Measurements from ENCODE around the gene GRIA4. TPM values are rescaled to one million over a fixed set of nuclear protein-coding genes. Genes with fewer than 3 reads are reported as not detected.

Gene GRIA4
- total RNA-seq, 6 donors from 2014 or later = not detected

GRCh38 chr11:105937331-105937730 lies 327.5 kb downstream of the GRIA4 start:
- Histone ChIP-seq H3K4me1 (peaks cover 0 to 16% (median 4%) of the 10 kb centered on the region in 4 donors), H3K27ac (peak overlapping the region in 1 of 4 donors; percentile 8), H3K9me3 (no peaks in the 10 kb centered on the region), H3K36me3 (no peaks in the 10 kb centered on the region), H3K27me3 (no peaks in the 10 kb centered on the region), H3K4me3 (no peak overlapping the region)
- DNase-seq = no peak
- TF ChIP-seq EP300 (IDR thresholded peaks at IDR 0.05) (no peak), CTCF (IDR thresholded peaks at IDR 0.05) (no peak), POLR2AphosphoS5 (IDR thresholded peaks at IDR 0.05) (no peak)
- 46 to 47% methylated on average over 4 of the region's 4 CpGs for WGBS, 2 donors
- ATAC-seq (ENCODE audit: low FRiP score in 2 of 2) = no peak

- H3K4me1 ChIP-seq = peaks cover 0 to 16% (median 5%) of the 10 kb centered on the region in 4 donors
- no peaks in the 10 kb centered on the region for H3K36me3 ChIP-seq
- no peak overlapping the region for H3K4me3 ChIP-seq
- no peaks in the 10 kb centered on the region for H3K27me3 ChIP-seq
- peak overlapping the region in 1 of 4 donors; percentile 8 for H3K27ac ChIP-seq
- DNase-seq (no peak), ATAC-seq (ENCODE audit: low FRiP score in 2 of 2) (no peak)
- 36 to 63% methylated on average over 2 of the region's 2 CpGs for WGBS, 2 donors
- no peaks in the 10 kb centered on the region for H3K9me3 ChIP-seq
- TF ChIP-seq CTCF (IDR thresholded peaks at IDR 0.05) (no peak), POLR2A (IDR thresholded peaks at IDR 0.05) (no peak), POLR2AphosphoS5 (IDR thresholded peaks at IDR 0.05) (no peak), EP300 (IDR thresholded peaks at IDR 0.05) (no peak)
These were observed 327.9 kb downstream of the GRIA4 start for GRCh38 chr11:105937738-105938137.

- 28 to 31% methylated on average over 2 of the region's 2 CpGs for WGBS, 2 donors
- no peak overlapping the region for H3K27ac ChIP-seq
- no peaks in the 10 kb centered on the region for H3K36me3 ChIP-seq
- no peaks in the 10 kb centered on the region for H3K27me3 ChIP-seq
- no peak for ATAC-seq (ENCODE audit: low FRiP score in 2 of 2)
- TF ChIP-seq POLR2A (IDR thresholded peaks at IDR 0.05) (no peak), POLR2AphosphoS5 (IDR thresholded peaks at IDR 0.05) (no peak), EP300 (IDR thresholded peaks at IDR 0.05) (no peak), CTCF (IDR thresholded peaks at IDR 0.05) (no peak)
- H3K9me3 ChIP-seq = no peaks in the 10 kb centered on the region
- H3K4me1 ChIP-seq = peaks cover 0 to 7% (median under 1%) of the 10 kb centered on the region in 4 donors
- H3K4me3 ChIP-seq = no peak overlapping the region
- DNase-seq = no peak
These were observed 333.0 kb downstream of the GRIA4 start for GRCh38 chr11:105942921-105943320.

GRCh38 chr11:105948918-105949590 lies 339.2 kb downstream of the GRIA4 start:
- Histone ChIP-seq H3K4me1 (no peaks in the 10 kb centered on the region), H3K27ac (no peak overlapping the region), H3K36me3 (no peaks in the 10 kb centered on the region), H3K9me3 (no peaks in the 10 kb centered on the region), H3K27me3 (no peaks in the 10 kb centered on the region), H3K4me3 (no peak overlapping the region)
- ATAC-seq (ENCODE audit: low FRiP score in 2 of 2) = no peak
- 36 to 44% methylated on average over 4 of the region's 4 CpGs for WGBS, 2 donors
- TF ChIP-seq EP300 (IDR thresholded peaks at IDR 0.05) (no peak), POLR2A (IDR thresholded peaks at IDR 0.05) (no peak), POLR2AphosphoS5 (IDR thresholded peaks at IDR 0.05) (no peak), CTCF (IDR thresholded peaks at IDR 0.05) (no peak)
- no peak for DNase-seq

GRCh38 chr11:105953886-105954285 lies 344.0 kb downstream of the GRIA4 start:
- Histone ChIP-seq H3K27ac (no peak overlapping the region), H3K36me3 (no peaks in the 10 kb centered on the region), H3K27me3 (no peaks in the 10 kb centered on the region), H3K9me3 (no peaks in the 10 kb centered on the region), H3K4me1 (no peaks in the 10 kb centered on the region), H3K4me3 (no peak overlapping the region)
- no peak for DNase-seq
- no peak for ATAC-seq (ENCODE audit: low FRiP score in 2 of 2)
- TF ChIP-seq CTCF (IDR thresholded peaks at IDR 0.05) (no peak), POLR2AphosphoS5 (IDR thresholded peaks at IDR 0.05) (no peak), POLR2A (IDR thresholded peaks at IDR 0.05) (no peak), EP300 (IDR thresholded peaks at IDR 0.05) (no peak)

All from upper lobe of left lung (tissue), 6 donors.